EL (cell line): ENCODE measurements around the gene TBC1D4.

Source experiments
- DNase-seq: peaks from one replicate; pipeline ENCODE4 v3.0.0-alpha.2; 2016

Gene TBC1D4

GRCh38 chr13:75485286-75486062 is 3.5 kb upstream of the TBC1D4 start:
- peak; percentile 38 for DNase-seq

- no peak for DNase-seq
These were observed 781 bp upstream of the TBC1D4 start for GRCh38 chr13:75482820-75483079.

DNA sequence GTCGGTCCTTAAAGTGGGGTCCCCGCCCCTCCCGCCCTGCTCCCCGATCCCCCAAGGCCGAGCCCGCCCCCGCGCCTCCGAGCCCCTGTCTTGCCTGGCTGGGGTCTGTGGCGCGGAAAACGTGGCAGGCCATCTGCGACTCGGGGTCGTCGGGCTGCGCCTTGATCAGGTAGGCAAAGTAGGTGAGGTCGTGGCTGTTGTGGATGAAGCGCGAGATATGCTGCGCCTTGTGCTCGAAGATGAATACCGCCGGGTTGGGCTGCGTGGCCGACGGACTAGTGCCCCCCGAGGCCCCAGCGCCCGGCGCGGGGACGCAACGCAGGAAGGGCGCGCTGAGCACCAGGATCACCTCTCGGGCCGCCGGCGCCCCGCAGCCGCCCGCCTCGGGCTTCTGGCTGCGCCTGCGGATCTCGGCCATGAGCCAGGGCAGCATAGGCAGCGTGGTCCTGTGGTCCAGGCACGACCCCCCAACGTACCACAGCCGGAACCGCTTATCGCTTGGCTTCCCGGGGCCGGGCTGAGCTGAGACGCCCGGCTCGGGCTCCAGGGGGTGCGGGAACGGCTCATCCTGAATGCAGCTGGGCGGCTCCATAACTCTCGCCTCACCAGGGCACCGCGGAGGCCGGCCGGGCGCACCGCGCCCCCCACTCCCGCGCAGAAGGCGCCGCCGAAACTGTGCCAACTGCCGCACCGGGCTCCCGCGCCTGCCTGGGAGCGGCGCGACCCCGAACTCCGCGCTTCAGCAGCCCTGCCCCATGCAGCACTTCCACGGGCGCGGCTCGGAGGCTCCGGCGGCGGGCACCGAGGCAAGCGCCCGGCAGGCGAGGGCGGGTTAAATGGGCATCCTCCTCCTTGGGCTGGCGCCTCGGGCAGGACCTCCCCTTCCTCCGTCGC is 546 bp downstream of the TBC1D4 start:
- peak; percentile 47 for DNase-seq

DNA sequence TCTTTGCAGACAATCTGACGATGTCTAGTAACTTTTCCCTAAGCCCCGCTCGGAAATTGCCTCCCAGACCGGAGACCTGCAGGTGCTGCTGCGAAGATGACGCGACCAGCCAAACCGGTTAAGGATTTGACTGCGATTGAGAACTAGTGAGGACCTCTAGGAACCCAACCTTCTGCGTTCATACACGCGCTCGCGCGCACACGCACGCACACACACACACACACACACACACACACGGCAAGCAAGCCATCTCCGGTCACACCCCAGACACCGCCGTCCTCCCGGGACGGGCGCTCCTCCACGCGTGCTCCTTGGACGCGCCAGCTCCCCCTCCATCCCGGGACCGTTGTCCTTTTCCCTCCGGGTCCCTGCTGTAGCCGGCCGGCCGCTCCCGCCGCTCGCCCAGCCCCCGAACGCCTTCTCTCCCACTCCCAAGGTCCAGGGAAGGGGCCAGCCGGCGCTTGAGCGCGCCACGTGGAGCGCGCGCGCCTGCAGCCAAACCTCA is 1.2 kb downstream of the TBC1D4 start:
- DNase-seq, result peak; percentile 57

DNA sequence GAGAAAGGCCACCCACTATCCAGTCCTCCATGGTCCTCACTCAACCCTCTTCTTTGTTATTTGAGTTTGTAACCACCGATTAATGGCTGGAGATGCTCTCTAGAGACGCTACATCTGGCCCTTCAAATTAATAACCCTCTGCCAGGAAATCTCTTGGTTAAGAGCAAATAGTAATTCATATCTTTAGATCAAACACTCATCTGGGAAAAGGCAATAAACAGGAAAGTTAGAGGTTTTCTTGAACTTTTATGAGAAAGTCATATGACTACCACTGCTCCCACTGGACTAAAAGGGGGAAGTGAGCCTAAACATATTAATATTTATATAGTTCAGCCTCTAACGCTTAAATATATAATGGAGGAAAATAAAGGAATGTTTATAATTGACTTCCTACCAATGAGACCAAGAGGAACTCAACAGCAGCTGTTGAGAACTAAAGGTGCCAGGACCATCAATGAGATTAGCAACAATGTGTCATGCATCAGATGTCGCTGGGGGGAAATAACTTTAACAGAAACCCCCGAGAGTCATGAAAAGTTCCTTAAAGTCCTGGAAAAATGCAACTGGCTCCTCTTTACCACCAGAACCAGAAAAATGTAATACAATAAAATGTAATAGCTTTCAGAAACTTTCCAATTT is 2.7 kb downstream of the TBC1D4 start:
- DNase-seq, result no peak

DNA sequence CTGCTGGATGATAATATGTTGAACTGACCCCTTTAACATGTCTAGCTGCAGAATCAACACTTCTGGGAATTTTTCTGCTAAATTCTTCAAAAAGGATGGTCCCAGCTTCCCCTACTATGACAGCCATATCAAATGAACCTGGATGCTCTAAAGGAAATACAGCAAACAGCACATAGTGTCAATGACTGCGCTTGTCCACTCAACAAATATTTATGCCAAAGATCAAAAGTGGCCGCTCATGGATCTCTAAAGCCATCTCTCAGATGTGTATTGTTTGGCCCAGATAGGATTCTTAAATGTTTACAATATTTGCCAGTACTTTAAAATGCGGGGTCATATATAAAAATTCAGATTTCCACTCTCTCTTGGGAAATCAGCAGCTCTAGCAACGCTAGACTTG is 3.3 kb downstream of the TBC1D4 start:
- DNase-seq, result no peak

DNA sequence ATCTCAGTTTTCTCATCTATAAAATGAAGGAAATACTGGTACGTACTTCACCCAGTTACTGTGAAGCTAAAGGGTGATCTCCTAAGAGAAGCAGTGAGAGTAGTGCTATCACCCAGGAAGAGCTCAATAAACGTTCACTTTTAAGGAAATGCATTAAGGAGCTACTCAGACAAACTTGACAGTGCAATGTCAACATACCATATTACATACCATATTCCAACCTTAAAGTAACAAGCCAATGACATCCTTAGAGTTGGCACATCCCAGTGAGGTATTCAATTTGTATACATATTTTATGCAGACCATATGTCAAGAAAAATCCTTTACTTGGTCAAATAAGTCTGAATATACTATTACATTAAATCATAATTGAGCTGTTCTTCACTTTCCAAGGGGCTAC is 7.0 kb downstream of the TBC1D4 start:
- DNase-seq, result no peak

DNA sequence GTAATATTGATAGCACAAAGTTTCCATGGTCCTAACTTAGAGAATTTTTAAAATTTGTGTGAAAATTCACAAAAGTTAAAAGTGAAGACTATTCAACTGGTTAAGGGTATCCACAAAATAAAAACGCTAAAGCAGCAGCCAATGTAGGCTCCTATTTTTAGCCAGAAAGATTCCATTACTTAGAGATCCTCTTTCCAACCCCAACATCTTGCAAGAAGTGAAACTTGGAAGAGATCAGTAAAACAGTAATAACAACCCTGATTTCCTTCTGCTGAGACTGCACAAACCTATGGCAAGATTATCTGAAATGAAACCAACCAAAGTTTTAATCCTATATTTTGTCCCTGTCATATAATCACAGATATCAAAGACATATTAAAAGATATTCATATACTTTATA is 8.5 kb downstream of the TBC1D4 start:
- DNase-seq, result no peak

DNA sequence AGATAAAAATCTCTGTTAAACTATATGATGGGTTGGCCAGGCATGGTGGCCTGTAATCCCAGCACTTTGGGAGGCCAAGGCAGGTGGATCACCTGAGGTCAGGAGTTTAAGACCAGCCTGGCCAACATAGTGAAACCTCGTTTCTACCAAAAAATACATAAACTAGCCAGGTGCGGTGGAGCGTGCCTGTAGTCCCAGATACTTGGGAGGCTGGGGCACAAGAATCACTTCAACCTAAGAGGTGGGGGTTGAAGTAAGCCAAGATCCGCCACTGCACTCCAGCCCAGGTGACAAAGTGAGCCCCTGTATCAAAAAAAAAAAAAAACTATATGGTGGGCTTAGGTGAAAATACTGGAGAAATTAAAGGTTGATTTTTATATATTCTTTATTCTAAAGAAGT is 11.3 kb downstream of the TBC1D4 start:
- DNase-seq, result no peak

- DNase-seq, result no peak
These were observed 12.9 kb downstream of the TBC1D4 start for GRCh38 chr13:75469047-75469446.

- DNase-seq, result no peak
These were observed 13.4 kb downstream of the TBC1D4 start for GRCh38 chr13:75468602-75469001.

DNA sequence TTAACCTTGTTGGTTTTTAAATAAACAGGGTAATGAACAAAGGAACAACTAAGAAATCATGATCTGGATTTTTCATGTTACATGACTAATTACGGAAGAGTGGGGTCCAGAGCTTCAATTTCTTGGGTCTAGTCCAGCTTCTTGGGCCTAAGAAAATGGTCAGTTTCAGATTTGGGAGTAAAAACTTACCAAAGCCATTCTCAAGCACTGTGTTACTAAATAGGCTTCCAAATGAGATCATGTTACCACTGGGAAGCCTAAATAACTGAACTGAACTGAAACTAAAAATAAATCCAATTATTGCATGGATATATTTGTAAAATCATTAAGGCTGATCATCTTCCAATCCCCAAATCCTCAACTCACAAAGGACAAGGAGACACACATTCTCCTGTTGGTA is 13.9 kb downstream of the TBC1D4 start:
- no peak for DNase-seq

DNA sequence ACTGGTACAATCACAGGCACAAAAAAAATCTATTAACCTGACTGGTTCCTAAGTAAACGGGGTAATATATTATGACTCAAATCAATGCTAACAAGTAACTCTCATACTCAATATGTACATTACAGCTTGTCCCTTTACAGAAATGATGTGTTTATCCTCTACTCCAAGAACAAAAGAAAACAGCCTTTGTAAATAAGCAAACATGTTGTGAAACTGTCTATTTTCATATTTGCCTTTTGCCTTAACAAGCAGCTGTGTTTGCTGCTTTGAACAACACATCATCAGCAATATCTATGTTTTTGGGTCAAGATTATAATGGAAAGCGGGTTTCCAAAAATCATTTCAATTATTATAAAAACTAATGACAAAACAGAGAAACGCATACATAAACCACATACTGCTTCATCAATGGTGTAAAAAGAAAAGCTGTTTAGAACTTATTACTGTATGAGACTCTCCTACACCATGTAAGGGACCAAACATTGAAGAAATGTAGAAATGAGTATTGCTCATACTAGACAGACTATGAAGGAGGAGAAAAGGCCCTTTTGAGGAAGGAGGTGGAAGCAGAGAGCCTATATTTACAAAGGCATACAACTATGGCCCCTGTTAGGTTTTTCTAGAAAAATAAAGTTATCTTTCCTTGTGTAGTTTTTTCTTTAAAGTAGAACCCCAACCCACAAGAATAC is 14.8 kb downstream of the TBC1D4 start:
- no peak for DNase-seq

DNA sequence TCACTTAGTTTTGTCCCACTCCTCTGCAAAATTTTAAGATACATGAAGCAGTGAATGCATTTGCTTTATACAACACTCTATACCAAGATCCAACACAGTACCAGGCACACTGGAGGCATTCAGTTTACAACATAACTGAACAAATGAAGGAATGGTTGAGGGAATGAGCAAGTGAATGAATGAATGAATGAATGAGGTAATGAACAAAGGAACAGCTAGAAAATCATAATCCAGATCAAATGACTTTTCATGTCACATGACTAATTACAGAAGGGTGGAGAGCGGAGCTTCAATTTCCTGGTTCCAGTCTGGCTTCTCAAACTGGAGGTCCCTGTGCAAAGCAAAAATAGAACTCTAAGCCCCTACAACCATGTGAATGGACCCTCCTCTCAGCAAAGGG is 16.7 kb downstream of the TBC1D4 start:
- DNase-seq, result no peak

DNA sequence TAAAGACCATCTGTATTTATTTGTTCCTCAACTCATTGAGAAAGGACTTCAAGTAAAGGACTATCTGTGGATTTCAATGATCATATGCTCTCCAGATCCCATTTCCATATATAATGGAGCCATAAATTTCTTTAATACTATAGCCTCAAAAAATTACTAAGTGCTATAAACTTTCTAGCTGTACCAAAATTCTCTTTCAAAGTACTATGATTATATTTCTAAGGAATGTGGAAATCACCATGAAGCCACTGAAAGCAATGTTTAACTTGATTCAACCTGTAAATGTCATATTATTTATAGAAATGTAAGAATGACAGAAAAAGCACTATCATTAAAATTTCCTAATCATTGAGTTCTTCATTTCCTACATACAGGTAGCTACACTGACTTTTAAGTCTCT is 20.7 kb downstream of the TBC1D4 start:
- peak; percentile 16 for DNase-seq

- no peak for DNase-seq
These were observed 21.3 kb downstream of the TBC1D4 start for GRCh38 chr13:75460644-75461043.

DNA sequence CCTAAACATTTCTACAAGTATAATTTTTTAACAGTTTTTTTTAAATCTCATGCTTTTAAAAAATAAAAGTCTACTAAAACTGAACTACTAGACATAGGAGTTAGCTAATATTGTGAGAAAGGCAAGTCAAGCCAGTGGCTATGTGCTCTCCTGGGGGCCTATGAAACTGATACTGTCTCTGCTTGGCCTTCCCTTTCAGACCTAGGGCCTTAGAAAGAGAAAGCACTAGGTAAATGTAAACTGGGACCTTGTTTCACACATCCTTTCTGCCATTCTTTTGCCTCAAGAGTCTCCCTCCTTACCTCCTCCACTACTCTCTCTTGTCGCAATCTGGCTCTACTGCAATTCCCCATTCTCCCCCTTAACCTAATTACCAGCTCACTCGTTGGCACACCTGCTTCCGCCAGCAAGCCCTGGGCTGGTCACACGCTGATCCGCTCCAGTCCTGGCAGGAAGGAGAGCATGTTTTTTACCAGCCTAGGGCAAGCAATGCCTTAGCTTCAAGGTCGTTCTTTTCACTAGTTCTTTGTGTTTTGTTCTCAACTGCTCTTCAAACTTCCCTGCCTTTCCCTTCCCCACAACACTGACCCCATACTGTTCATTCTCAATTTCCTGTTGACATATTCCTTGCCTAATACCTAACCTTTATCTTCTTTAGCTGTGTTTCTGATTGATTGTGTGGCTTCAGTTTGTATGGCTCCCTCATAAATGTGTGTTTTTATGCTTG is 23.1 kb downstream of the TBC1D4 start:
- no peak for DNase-seq

DNA sequence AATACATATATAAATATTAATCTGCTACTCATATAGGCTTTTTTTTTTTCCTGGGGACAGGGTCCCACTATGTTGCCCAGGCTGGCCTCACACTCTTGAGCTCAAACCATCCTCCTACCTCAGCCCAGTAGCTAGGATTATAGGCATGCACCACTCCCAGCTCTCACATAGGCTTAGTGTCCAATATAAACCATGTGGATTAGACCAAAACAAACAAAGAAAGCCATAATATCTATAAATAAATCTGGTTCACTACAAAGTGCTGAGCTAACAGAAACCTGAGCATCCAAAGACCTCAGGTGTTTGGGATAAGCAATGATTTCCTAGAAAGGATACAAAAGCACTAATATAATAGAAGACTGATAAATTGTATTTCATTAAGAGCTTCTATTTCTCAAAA is 26.0 kb downstream of the TBC1D4 start:
- no peak for DNase-seq

- DNase-seq, result no peak
These were observed 27.5 kb downstream of the TBC1D4 start for GRCh38 chr13:75454497-75454896.

- no peak for DNase-seq
These were observed 29.4 kb downstream of the TBC1D4 start for GRCh38 chr13:75452564-75452963.

GRCh38 chr13:75447493-75447892 is 34.5 kb downstream of the TBC1D4 start:
- no peak for DNase-seq

DNA sequence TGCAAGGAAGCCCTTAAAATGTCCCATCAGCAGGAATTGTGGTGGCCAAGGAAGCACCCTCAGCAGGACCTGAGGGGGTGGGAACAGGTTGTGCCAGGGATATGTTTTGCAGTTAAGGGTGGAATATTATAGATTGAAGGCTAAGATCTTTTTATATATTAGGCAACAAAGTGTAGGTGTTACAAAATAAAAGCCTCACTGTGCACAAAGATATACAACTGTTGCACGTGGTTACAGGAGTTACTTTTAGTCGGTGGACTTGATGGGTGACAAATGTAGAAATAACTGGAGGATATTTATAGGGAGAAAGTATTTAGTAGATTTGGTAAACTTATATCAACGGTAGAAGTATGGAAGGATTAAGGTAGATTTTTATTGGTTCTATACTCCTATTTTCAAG is 35.1 kb downstream of the TBC1D4 start:
- DNase-seq, result no peak
